Measurements from ENCODE around the gene MVK. TPM values are rescaled to one million over a fixed set of nuclear protein-coding genes. Genes with fewer than 3 reads are reported as not detected.

MVK gene
- polyA plus RNA-seq, 1 of the 3 experiments (the other 2 are of a cell fraction), result 7.0 TPM

GRCh38 chr12:109605599-109606228 is 32.1 kb downstream of the MVK start:
- POLR2A ChIA-PET, result interaction anchor here (0.9 to 2.4 kb wide), 12 partner anchors 15 to 251 kb away, joined by 3 to 20 read pairs (median 4); partner anchors contain the start of gene FAM222A
- Histone ChIP-seq H3K4me2 (no peak overlapping the region), H3K9me2 (no peaks in the 10 kb centered on the region), H3K4me3 (ENCODE audit: low read depth in 2 of 2, low read length in 1 of 2) (no peak overlapping the region), H3F3A (replicated peaks; ENCODE audit: insufficient read depth) (no peaks in the 10 kb centered on the region), H3K27ac (ENCODE audit: low read depth in 2 of 2, low read length in 1 of 2) (peak overlapping the region in 1 of 2 experiments; percentile 96; a peak in 2 of 4 replicates), H4K20me1 (ENCODE audit: insufficient read depth) (no peaks in the 10 kb centered on the region), H3K27me3 (ENCODE audit: insufficient read depth) (no peaks in the 10 kb centered on the region), H3K36me3 (replicated peaks in 1 of 2; ENCODE audit: control insufficient read depth in 1 of 2, insufficient read depth in 2 of 2, low read length in 1 of 2) (no peaks in the 10 kb centered on the region), H3K4me1 (ENCODE audit: control insufficient read depth in 1 of 2, insufficient read depth in 2 of 2, low read depth in 1 of 2, low read length in 1 of 2) (peaks cover 0 to 50% of the 10 kb centered on the region in 2 experiments; a peak in 1 of 4 replicates), H3K9ac (no peak overlapping the region), H2AFZ (ENCODE audit: low read depth) (no peak overlapping the region), H3K79me2 (ENCODE audit: insufficient read depth) (no peaks in the 10 kb centered on the region), H3K9me3 (no peaks in the 10 kb centered on the region)
- peak; percentile 83 for DNase-seq
- no peak for TF ChIP-seq FOXJ3 (CRISPR knock-in tag; IDR thresholded peaks at IDR 0.05)
- TF ChIP-seq, protein P1, sequence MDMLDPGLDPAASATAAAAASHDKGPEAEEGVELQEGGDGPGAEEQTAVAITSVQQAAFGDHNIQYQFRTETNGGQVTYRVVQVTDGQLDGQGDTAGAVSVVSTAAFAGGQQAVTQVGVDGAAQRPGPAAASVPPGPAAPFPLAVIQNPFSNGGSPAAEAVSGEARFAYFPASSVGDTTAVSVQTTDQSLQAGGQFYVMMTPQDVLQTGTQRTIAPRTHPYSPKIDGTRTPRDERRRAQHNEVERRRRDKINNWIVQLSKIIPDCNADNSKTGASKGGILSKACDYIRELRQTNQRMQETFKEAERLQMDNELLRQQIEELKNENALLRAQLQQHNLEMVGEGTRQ (IDR thresholded peaks at IDR 0.05; ENCODE audit: borderline replicate concordance, low read depth, low read length), result no peak
- peak; percentile 46; the same call in 1 of the 2 replicates for TF ChIP-seq GATA2 (CRISPR knock-in tag; IDR thresholded peaks at IDR 0.05)
- no peak for TF ChIP-seq RCOR1 (IDR thresholded peaks at IDR 0.05; ENCODE audit: low read length)
- CTCF ChIA-PET, result interaction anchor here (0.6 to 3.7 kb wide), 13 partner anchors 8 to 170 kb away, joined by 3 to 27 read pairs (median 3); no protein-coding TSS in a partner anchor
- 70% methylated on average over 8 of the region's 13 CpGs for WGBS (ENCODE audit: low lambda C conversion rate)

DNA sequence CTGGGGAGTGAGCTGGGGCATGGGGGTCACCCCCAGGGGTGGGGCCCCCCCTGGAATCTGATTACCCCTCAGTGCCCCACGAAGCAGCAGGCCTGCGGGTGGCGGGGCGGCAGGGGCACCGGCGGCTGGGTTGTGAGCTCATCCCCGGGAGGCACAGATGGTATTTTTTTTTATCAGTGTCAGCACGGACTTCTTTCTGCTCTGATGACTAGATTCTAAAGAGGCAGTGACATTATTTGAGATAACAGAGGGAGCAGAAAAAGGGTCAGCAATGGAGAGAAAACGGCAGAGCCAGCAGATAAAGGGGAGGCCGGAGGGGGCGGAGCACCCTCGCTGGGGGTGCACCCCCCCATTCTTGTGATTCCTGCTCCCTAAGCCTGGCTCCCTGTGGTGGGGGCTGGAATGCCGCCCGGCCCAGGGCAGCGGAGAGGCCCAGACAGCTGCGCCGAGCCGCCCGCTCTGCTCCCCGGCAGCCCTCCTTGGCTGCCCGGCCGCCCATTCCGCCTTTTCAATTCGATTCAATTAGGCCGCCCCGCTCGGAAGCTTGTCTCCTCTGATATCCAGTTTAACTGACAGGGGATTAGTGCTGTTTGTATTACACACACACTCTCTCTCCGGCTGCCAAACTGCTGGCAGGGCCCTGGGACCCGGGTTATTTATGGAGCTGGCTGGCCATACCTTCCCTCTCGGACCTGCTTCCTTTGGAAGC is 32.9 kb downstream of the MVK start:
- ChIA-PET POLR2A (interaction anchor here (0.9 to 2.4 kb wide), 18 partner anchors 9 to 250 kb away, joined by 3 to 20 read pairs (median 4); partner anchors contain the start of gene FAM222A), CTCF (interaction anchor here (0.6 to 3.7 kb wide), 14 partner anchors 9 to 170 kb away, joined by 3 to 27 read pairs (median 4); no protein-coding TSS in a partner anchor)
- Histone ChIP-seq H3K4me2 (no peak overlapping the region), H3K9me2 (no peaks in the 10 kb centered on the region), H3K27me3 (ENCODE audit: insufficient read depth) (peaks cover 4% of the 10 kb centered on the region; the same call in 1 of the 2 replicates), H2AFZ (ENCODE audit: low read depth) (no peak overlapping the region), H3K79me2 (ENCODE audit: insufficient read depth) (no peaks in the 10 kb centered on the region), H3K27ac (ENCODE audit: low read depth in 2 of 2, low read length in 1 of 2) (peak overlapping the region in 1 of 2 experiments; percentile 96; a peak in 2 of 4 replicates), H3K9ac (no peak overlapping the region), H3K4me3 (ENCODE audit: low read depth in 2 of 2, low read length in 1 of 2) (no peak overlapping the region), H3K36me3 (replicated peaks in 1 of 2; ENCODE audit: control insufficient read depth in 1 of 2, insufficient read depth in 2 of 2, low read length in 1 of 2) (no peaks in the 10 kb centered on the region), H4K20me1 (ENCODE audit: insufficient read depth) (no peaks in the 10 kb centered on the region), H3F3A (replicated peaks; ENCODE audit: insufficient read depth) (no peaks in the 10 kb centered on the region), H3K9me3 (no peaks in the 10 kb centered on the region), H3K4me1 (ENCODE audit: control insufficient read depth in 1 of 2, insufficient read depth in 2 of 2, low read depth in 1 of 2, low read length in 1 of 2) (peaks cover 0 to 54% of the 10 kb centered on the region in 2 experiments; a peak in 1 of 4 replicates)
- DNase-seq, result peak; percentile 89
- WGBS (ENCODE audit: low lambda C conversion rate), result 44% methylated on average over 29 of the region's 30 CpGs
- TF ChIP-seq GATA2 (CRISPR knock-in tag; IDR thresholded peaks at IDR 0.05) (peak; percentile 90), RFX5 (IDR thresholded peaks at IDR 0.05; ENCODE audit: low read length) (peak; percentile 14; the same call in 1 of the 2 replicates), CTCF (IDR thresholded peaks at IDR 0.05) (no peak), GABPA (IDR thresholded peaks at IDR 0.05; ENCODE audit: low read depth) (no peak), ELF1 (IDR thresholded peaks at IDR 0.05) (no peak), USF1 (IDR thresholded peaks at IDR 0.05; ENCODE audit: borderline replicate concordance, low read depth) (no peak), RXRA (IDR thresholded peaks at IDR 0.05; ENCODE audit: borderline replicate concordance, low read depth) (no peak), RAD21 (IDR thresholded peaks at IDR 0.05; ENCODE audit: low read length) (peak; percentile 35; the same call in 1 of the 2 replicates), CHD2 (IDR thresholded peaks at IDR 0.05; ENCODE audit: low read length, partially characterized antibody) (peak; percentile 65), SMC3 (IDR thresholded peaks at IDR 0.05; ENCODE audit: low read depth, low read length) (no peak; the same call in 1 of the 2 replicates), FOXM1 (IDR thresholded peaks at IDR 0.05; ENCODE audit: low read depth) (no peak), FOSL2 (IDR thresholded peaks at IDR 0.05; ENCODE audit: borderline replicate concordance, low read depth) (no peak), TAF1 (IDR thresholded peaks at IDR 0.05; ENCODE audit: borderline replicate concordance, low read depth, low read length) (no peak), MXI1 (IDR thresholded peaks at IDR 0.05; ENCODE audit: low read depth, low read length) (peak; percentile 51; the same call in 1 of the 2 replicates), POLR2AphosphoS5 (IDR thresholded peaks at IDR 0.05; ENCODE audit: low read depth, low read length) (no peak), NFIC (IDR thresholded peaks at IDR 0.05; ENCODE audit: borderline replicate concordance) (no peak)
- TF ChIP-seq, protein P2, sequence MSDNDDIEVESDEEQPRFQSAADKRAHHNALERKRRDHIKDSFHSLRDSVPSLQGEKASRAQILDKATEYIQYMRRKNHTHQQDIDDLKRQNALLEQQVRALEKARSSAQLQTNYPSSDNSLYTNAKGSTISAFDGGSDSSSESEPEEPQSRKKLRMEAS (IDR thresholded peaks at IDR 0.05; ENCODE audit: low read depth), result no peak
